SU-DHL-6 (cell line): Measurements from ENCODE around the gene CELSR3.

Experiments
- CTCF ChIP-seq: fragments of 200-600 bp; sonication (generic); IDR thresholded peaks from one replicate; pipeline ENCODE4 v1.5.1; 2017; ENCODE audit warnings: antibody characterized with exemption, mild to moderate bottlenecking, low read length, moderate library complexity; ENCODE audit not compliant: insufficient read depth, poor library complexity, severe bottlenecking
- EZH2phosphoT487 ChIP-seq: fragments of 200-600 bp; sonication (generic), shearing (Covaris generic); conservative IDR thresholded peaks from 2 replicates; pipeline ENCODE4 v1.6.1; 2018; ENCODE audit warnings: mild to moderate bottlenecking, antibody characterized with exemption, low read length, moderate library complexity, mixed read lengths

- TF ChIP-seq CTCF: no peak
- no peak for TF ChIP-seq EZH2phosphoT487
These were observed 26.7 kb upstream of the CELSR3 start for GRCh38 chr3:48689384-48689783.
